Pancreas (tissue), 10 donors: ENCODE data around the gene CFAP46. TPM values are rescaled to one million over a fixed set of nuclear protein-coding genes. Genes with fewer than 3 reads are reported as not detected.

Experiments
- ATAC-seq, 4 donors: fragments of 200-7000 bp; cut with Tn5 transposase; one replicate each; pipeline versions ENCODE4 v1.8.0 to v1.9.1; 2020; ENCODE audit warnings: mild to moderate bottlenecking in 4 of 4, moderate library complexity in 4 of 4
- DNase-seq, 6 donors: peaks; one replicate each; pipeline ENCODE4 v3.0.0-alpha.2; 2020
- FAIRE-seq: peaks from 2 replicates; lab custom pipeline; 2012; peaks lifted over from hg19 to GRCh38; lab: Jason Lieb, UNC
- H3K27ac ChIP-seq, 4 donors: fragments of 200-600 bp; sonication (generic); 1 replicate in 3 of 4; 2 replicates in 1 of 4; pipeline versions ENCODE4 v1.5.0 to v1.8.0; 2020
- H3K27me3 ChIP-seq, 4 donors: fragments of 200-600 bp; one replicate each; pipeline ENCODE4 v1.8.0; 2021
- H3K36me3 ChIP-seq, 3 donors: fragments of 200-600 bp; sonication (generic) in 1 of 3; one replicate each; pipeline versions ENCODE4 v1.5.0 to v1.8.0; 2020 to 2021
- H3K4me1 ChIP-seq, 3 donors: fragments of 200-600 bp; one replicate each; pipeline ENCODE4 v1.8.0; 2021
- H3K4me3 ChIP-seq, 4 donors: fragments of 200-600 bp; sonication (generic) in 2 of 4; one replicate each; pipeline versions ENCODE4 v1.5.0 to v1.8.0; 2020 to 2021
- H3K9me3 ChIP-seq, 4 donors: fragments of 200-600 bp; one replicate each; pipeline ENCODE4 v1.8.0; 2021
- CTCF ChIP-seq, 4 donors: fragments of 200-600 bp; sonication (generic) in 3 of 4; IDR thresholded peaks; one replicate each; pipeline versions ENCODE4 v1.5.0 to v1.8.0; 2021; ENCODE audit warnings: antibody characterized with exemption in 4 of 4
- whole genome bisulfite sequencing, 2 donors: extraction: QIAGEN DNeasy Blood & Tissue Kit; methylation state at CpG; one replicate each; pipeline ENCODE4 v1.1.7; 2013; 5-methylcytosine and 5-hydroxymethylcytosine counted together
- intact Hi-C, 3 donors: fragments of 100-400 bp; cut with DNase I; formaldehyde crosslinking; loops; one replicate each; pipeline versions ENCODE4 v1.11.1 to v1.14.2; 2022
- polyA plus RNA-seq, 2 donors: library from polyadenylated mRNA; stranded (reverse); fragments of 200-250 nt; gene quantifications; one replicate each; pipeline ENCODE4 v1.2.3, GENCODE V29; 2013
- total RNA-seq, 6 donors: library from RNA; stranded (reverse); fragmentation: NEBNext Ultra II Directional in 4 of 6; extraction: Animal tissue kit (Norgen Biotek cat#: 25700) in 4 of 6; gene quantifications; one replicate each; pipeline versions ENCODE4 v1.2.1 to v1.2.4, GENCODE V29; 2021 to 2023
- donor health status: healthy with polysubstance abuse.
- donor health status: DM: no; HTN: no; CAD: no; lungs with moderate emphysema.
- donor health status: DM: no; HTN: no; CAD: no.
- donor health status: control.
- donor health status: control.
- donor health status: Bipolar disorder and iron deficiency.
- donor health status: DM: yes; HTN: yes; CAD: no.
- donor health status: DM: no; HTN: no; CAD: no.
- donor health status: DM: no; HTN: no; CAD: no.
- donor health status: DM: yes; HTN: yes; CAD: no.

CFAP46 gene
- total and polyA plus RNA-seq, 8 donors: 0.39 to 1.6 (median 1.0) TPM

DNA sequence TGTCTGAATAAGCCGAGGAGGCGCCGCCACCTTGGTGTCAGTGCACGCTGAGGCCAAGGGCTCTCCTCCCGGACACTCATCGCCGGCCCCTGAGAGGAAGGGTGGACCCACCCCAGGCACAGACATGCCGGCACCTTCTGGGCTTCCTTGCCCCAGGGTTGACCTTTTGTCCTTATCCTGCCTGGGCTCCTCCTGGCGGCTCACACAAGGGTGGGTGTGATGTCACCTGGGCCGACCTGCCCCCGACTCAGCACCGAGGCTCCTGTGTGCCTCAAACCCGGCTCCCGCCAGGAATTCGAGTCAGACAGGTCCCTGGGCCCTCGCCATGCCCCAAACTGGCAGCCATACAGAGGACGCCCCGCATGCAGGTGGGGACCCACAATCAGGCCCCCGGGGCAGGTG is 17.7 kb upstream of the CFAP46 start:
- no peaks in the 10 kb centered on the region for H3K36me3 ChIP-seq
- intact Hi-C loops: no loop called here
- ATAC-seq (no peak), FAIRE-seq (no peak), DNase-seq (peak in 1 of 6 donors; percentile 73)
- H3K27me3 ChIP-seq: no peaks in the 10 kb centered on the region
- no peak overlapping the region for H3K4me3 ChIP-seq
- H3K27ac ChIP-seq: no peak overlapping the region
- H3K9me3 ChIP-seq: no peaks in the 10 kb centered on the region
- H3K4me1 ChIP-seq: no peaks in the 10 kb centered on the region
- 62 to 69% methylated on average over 19 of the region's 19 CpGs for WGBS, 2 donors
- TF ChIP-seq CTCF (IDR thresholded peaks at IDR 0.05): no peak

DNA sequence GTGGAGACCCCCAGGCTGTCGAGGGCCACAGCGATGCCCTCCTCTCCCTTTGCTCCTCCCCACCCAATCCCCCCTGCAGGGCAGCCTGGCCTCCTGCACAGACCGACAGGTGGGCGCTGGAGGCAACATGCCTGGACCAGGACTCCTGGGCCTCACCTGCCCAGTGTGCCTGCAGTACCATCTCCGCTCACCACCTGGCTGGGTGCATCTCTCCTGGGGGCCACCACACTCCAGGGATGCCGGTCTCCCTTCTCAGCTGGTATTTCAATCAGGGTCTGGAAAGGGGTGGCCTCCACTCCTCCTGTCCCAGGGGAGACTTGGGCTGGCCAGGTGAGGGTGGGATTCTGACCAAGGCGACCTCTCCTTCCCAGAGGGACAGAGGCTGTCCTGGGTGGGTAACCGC is 17.2 kb upstream of the CFAP46 start:
- no peak for TF ChIP-seq CTCF (IDR thresholded peaks at IDR 0.05)
- H3K36me3 ChIP-seq: no peaks in the 10 kb centered on the region
- no peak overlapping the region for H3K27ac ChIP-seq
- ATAC-seq (no peak), FAIRE-seq (no peak), DNase-seq (peak in 1 of 6 donors; percentile 70)
- no peaks in the 10 kb centered on the region for H3K27me3 ChIP-seq
- H3K4me1 ChIP-seq: no peaks in the 10 kb centered on the region
- no peak overlapping the region for H3K4me3 ChIP-seq
- 74 to 84% methylated on average over 7 to 8 of the region's 8 CpGs for WGBS, 2 donors
- H3K9me3 ChIP-seq: no peaks in the 10 kb centered on the region
- intact Hi-C loops: no loop called here

- H3K27ac ChIP-seq: no peak overlapping the region
- intact Hi-C loops: no loop called here
- no peak for TF ChIP-seq CTCF (IDR thresholded peaks at IDR 0.05)
- ATAC-seq (peak; percentile 37 to 77 (median 59)), DNase-seq (peak in 5 of 6 donors; percentile 60 to 90 (median 63)), FAIRE-seq (no peak)
- 48 to 55% methylated on average over 23 of the region's 23 CpGs for WGBS, 2 donors
- H3K27me3 ChIP-seq: no peaks in the 10 kb centered on the region
- H3K36me3 ChIP-seq: no peaks in the 10 kb centered on the region
- no peaks in the 10 kb centered on the region for H3K4me1 ChIP-seq
- no peak overlapping the region for H3K4me3 ChIP-seq
- no peaks in the 10 kb centered on the region for H3K9me3 ChIP-seq
Measured at GRCh38 chr10:132958883-132959558, 16.7 kb upstream of the CFAP46 start.

DNA sequence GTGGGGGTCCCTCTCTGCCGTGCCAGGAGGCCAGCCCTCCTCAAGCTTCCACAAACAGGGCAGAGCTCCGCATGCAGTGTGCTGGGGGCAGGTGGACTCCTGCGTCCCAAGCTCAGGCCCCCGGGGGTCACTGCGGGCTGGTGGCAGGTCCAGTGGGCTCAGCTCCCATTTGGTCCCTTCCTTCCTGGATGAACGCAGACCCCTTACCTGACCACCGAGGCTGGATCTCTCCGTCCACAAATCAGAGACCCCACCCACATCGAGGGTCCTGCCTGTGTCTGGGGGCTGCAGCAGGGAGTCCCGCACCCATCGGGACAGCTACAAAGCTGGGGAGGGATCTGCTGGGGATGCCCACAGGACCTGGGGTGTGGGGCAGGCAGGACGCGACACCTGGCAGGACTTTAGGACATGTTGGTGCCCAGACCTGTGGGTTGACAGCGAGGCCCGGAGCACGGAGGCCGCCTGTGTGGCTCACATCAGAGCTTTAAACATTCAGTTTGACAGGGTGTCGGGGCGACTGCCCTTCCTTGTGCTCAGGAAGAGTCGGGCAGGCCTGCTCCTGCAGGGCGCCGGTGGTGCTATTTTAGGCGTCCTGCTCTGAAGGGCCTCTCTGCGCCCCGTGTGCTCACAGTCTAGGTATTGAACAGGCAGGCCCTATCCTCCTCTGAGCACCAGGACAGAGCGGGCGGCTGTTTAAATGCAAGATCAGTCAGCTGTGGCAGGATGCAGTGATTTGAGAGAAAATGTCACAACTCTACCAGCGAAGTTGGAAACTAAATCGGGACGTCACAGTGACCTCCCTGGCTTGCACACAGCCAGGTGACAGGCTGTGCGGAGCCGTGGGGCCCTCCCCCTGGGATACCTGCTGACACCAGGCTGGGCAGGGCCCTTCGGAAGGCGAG is 15.9 kb upstream of the CFAP46 start:
- intact Hi-C loops: no loop called here
- no peaks in the 10 kb centered on the region for H3K36me3 ChIP-seq
- TF ChIP-seq CTCF (IDR thresholded peaks at IDR 0.05): no peak
- no peak for FAIRE-seq
- no peaks in the 10 kb centered on the region for H3K4me1 ChIP-seq
- no peaks in the 10 kb centered on the region for H3K9me3 ChIP-seq
- H3K4me3 ChIP-seq: no peak overlapping the region
- peaks cover 0 to 3% (median under 1%) of the 10 kb centered on the region in 4 donors for H3K27me3 ChIP-seq
- ATAC-seq: no peak
- WGBS, 2 donors: 63 to 74% methylated on average over 34 of the region's 34 CpGs
- peak in 1 of 6 donors; percentile 51 for DNase-seq
- no peak overlapping the region for H3K27ac ChIP-seq
